Stomach (tissue), 4 donors: Measurements from ENCODE around the gene ESPN.

Experiments
- CTCF ChIP-seq, 7 experiments: fragments of 450-650 bp in 4 of 7; fragments of 200-600 bp in 3 of 7; sonication (generic) in 3 of 7; IDR thresholded peaks; one replicate each; pipeline ENCODE4 v1.5.1; 2016 to 2019; ENCODE audit warnings: antibody characterized with exemption in 7 of 7, control low read depth in 2 of 7, mild to moderate bottlenecking in 1 of 7
- EP300 ChIP-seq: sonication (generic); formaldehyde crosslinking; IDR thresholded peaks from one replicate; pipeline ENCODE4 v1.6.1; 2017; ENCODE audit warnings: antibody characterized with exemption
- POLR2A ChIP-seq, 4 donors: fragments of 450-650 bp; IDR thresholded peaks; one replicate each; pipeline ENCODE4 v1.6.1; 2016; ENCODE audit warnings: antibody characterized with exemption in 4 of 4, control low read depth in 2 of 4, mild to moderate bottlenecking in 1 of 4, moderate library complexity in 1 of 4

GRCh38 chr1:6494627-6495026, 70.1 kb downstream of the ESPN start:
- TF ChIP-seq CTCF (IDR thresholded peaks at IDR 0.05) (no peak), POLR2A (IDR thresholded peaks at IDR 0.05) (no peak), EP300 (no peak)
